Stimulated activated CD8-positive, alpha-beta memory T cell treated with anti-CD3 and anti-CD28 coated beads, Interleukin-15, amount 100 ng/mL, for 1 hour (primary cell): ENCODE data around the gene FOXL1.

ENCODE experiments used
- DNase-seq: peaks from one replicate; pipeline ENCODE4 v3.0.0-alpha.2; 2020; ENCODE audit warnings: low read depth

The FOXL1 gene

GRCh38 chr16:86608301-86608747 is 30.0 kb downstream of the FOXL1 start:
- DNase-seq = no peak

- DNase-seq = no peak
Observed at GRCh38 chr16:86609115-86609514, 30.8 kb downstream of the FOXL1 start.

- DNase-seq = no peak
Observed at GRCh38 chr16:86609661-86610060, 31.3 kb downstream of the FOXL1 start.

- DNase-seq = no peak
Observed at GRCh38 chr16:86610779-86611524, 32.6 kb downstream of the FOXL1 start.

GRCh38 chr16:86611525-86611855 is 33.1 kb downstream of the FOXL1 start:
- no peak for DNase-seq

- DNase-seq = no peak
Observed at GRCh38 chr16:86611941-86612340, 33.6 kb downstream of the FOXL1 start.

- DNase-seq = no peak
Observed at GRCh38 chr16:86614699-86615098, 36.4 kb downstream of the FOXL1 start.

GRCh38 chr16:86616906-86617305 is 38.6 kb downstream of the FOXL1 start:
- DNase-seq = no peak

GRCh38 chr16:86618431-86619238 is 40.3 kb downstream of the FOXL1 start:
- DNase-seq = no peak

GRCh38 chr16:86619239-86619794 is 41.0 kb downstream of the FOXL1 start:
- DNase-seq = no peak

- DNase-seq = no peak
Observed at GRCh38 chr16:86620184-86620583, 41.8 kb downstream of the FOXL1 start.

- no peak for DNase-seq
Observed at GRCh38 chr16:86621966-86622365, 43.6 kb downstream of the FOXL1 start.

- no peak for DNase-seq
Observed at GRCh38 chr16:86622700-86623615, 44.6 kb downstream of the FOXL1 start.

GRCh38 chr16:86625029-86625428 is 46.7 kb downstream of the FOXL1 start:
- no peak for DNase-seq

GRCh38 chr16:86625821-86626220 is 47.5 kb downstream of the FOXL1 start:
- DNase-seq = no peak

GRCh38 chr16:86626284-86626683 is 47.9 kb downstream of the FOXL1 start:
- no peak for DNase-seq

GRCh38 chr16:86626966-86627365 is 48.6 kb downstream of the FOXL1 start:
- DNase-seq = no peak

GRCh38 chr16:86628614-86629013 is 50.3 kb downstream of the FOXL1 start:
- DNase-seq = no peak

- no peak for DNase-seq
Observed at GRCh38 chr16:86630471-86630870, 52.1 kb downstream of the FOXL1 start.

GRCh38 chr16:86631444-86631843 is 53.1 kb downstream of the FOXL1 start:
- no peak for DNase-seq
